NCI-H1092 (cell line): ENCODE results near the gene RHBDD2.
A peak's percentile ranks its signal among the peaks of the same experiment; 100 is the strongest.

Experiments
- DNase-seq: peaks from one replicate; lab custom pipeline; 2025; lab: John Stamatoyannopoulos, UW

The RHBDD2 gene

GRCh38 chr7:75920431-75921161 is 41.8 kb downstream of the RHBDD2 start:
- no peak for DNase-seq

GRCh38 chr7:75921479-75921878 is 42.6 kb downstream of the RHBDD2 start:
- DNase-seq, result no peak

GRCh38 chr7:75922966-75923603 is 44.3 kb downstream of the RHBDD2 start:
- DNase-seq, result no peak

- no peak for DNase-seq
Measured at GRCh38 chr7:75924256-75924655, 45.4 kb downstream of the RHBDD2 start.

GRCh38 chr7:75924889-75925288 is 46.1 kb downstream of the RHBDD2 start:
- DNase-seq, result no peak

GRCh38 chr7:75925717-75926435 is 47.0 kb downstream of the RHBDD2 start:
- no peak for DNase-seq

- no peak for DNase-seq
Measured at GRCh38 chr7:75928568-75928914, 49.7 kb downstream of the RHBDD2 start.

- DNase-seq, result peak; percentile 97
Measured at GRCh38 chr7:75931680-75932079, 52.8 kb downstream of the RHBDD2 start.

GRCh38 chr7:75937958-75938786 is 59.3 kb downstream of the RHBDD2 start:
- no peak for DNase-seq
